Astrocyte (in vitro differentiated cells and primary cell): ENCODE results near the gene KIAA0040. TPM values are rescaled to one million over a fixed set of nuclear protein-coding genes. Genes with fewer than 3 reads are reported as not detected.

Source experiments
- DNase-seq: peaks from one replicate; pipeline ENCODE4 v3.0.0-alpha.2; 2010; ENCODE audit warnings: low read depth
- FAIRE-seq: peaks from 2 replicates; lab custom pipeline; 2011; peaks lifted over from hg19 to GRCh38; lab: Jason Lieb, UNC
- H2AFZ ChIP-seq: 2 replicates; pipeline ENCODE4 v1.6.0; 2012; ENCODE audit warnings: low read depth, low read length, inconsistent platforms
- H3K27ac ChIP-seq: 2 replicates; pipeline ENCODE4 v1.5.1; 2011; ENCODE audit warnings: low read depth, low read length, inconsistent platforms
- H3K27me3 ChIP-seq: 2 replicates; pipeline ENCODE4 v1.6.0; 2011; ENCODE audit warnings: low read length, inconsistent platforms; ENCODE audit not compliant: insufficient read depth
- H3K36me3 ChIP-seq: 2 replicates; pipeline ENCODE4 v1.5.1; 2011; ENCODE audit warnings: low read length, inconsistent platforms; ENCODE audit not compliant: insufficient read depth
- H3K4me1 ChIP-seq: 2 replicates; pipeline ENCODE4 v1.5.1; 2011; ENCODE audit warnings: low read length, inconsistent platforms; ENCODE audit not compliant: insufficient read depth
- H3K4me2 ChIP-seq: 2 replicates; pipeline ENCODE4 v1.6.0; 2012; ENCODE audit warnings: low read length, inconsistent platforms
- H3K4me3 ChIP-seq: 2 replicates; pipeline ENCODE4 v1.5.1; 2011; ENCODE audit warnings: low read depth, mild to moderate bottlenecking, low read length, inconsistent platforms; ENCODE audit not compliant: insufficient read depth
- H3K79me2 ChIP-seq: 2 replicates; pipeline ENCODE4 v1.6.0; 2012; ENCODE audit warnings: mild to moderate bottlenecking, low read length, inconsistent platforms; ENCODE audit not compliant: insufficient read depth
- H3K9ac ChIP-seq: 2 replicates; pipeline ENCODE4 v1.6.0; 2012; ENCODE audit warnings: mild to moderate bottlenecking, low read length, inconsistent platforms
- H3K9me3 ChIP-seq: 2 replicates; pipeline ENCODE4 v1.5.1; 2012; ENCODE audit warnings: low read depth, mild to moderate bottlenecking, low read length, inconsistent platforms; ENCODE audit not compliant: insufficient read depth
- H4K20me1 ChIP-seq: 2 replicates; pipeline ENCODE4 v1.6.0; 2012; ENCODE audit warnings: low read length, inconsistent platforms; ENCODE audit not compliant: insufficient read depth
- H3K27ac Mint-ChIP-seq: one replicate; pipeline ENCODE4 v1.8.0; 2021; ENCODE audit warnings: mild to moderate bottlenecking, mixed read lengths; ENCODE audit not compliant: unreplicated experiment
- H3K27me3 Mint-ChIP-seq: one replicate; pipeline ENCODE4 v1.8.0; 2021; ENCODE audit warnings: low read depth, mixed read lengths; ENCODE audit not compliant: unreplicated experiment
- H3K36me3 Mint-ChIP-seq: one replicate; pipeline ENCODE4 v1.8.0; 2021; ENCODE audit warnings: low read depth, mixed read lengths; ENCODE audit not compliant: unreplicated experiment
- H3K4me1 Mint-ChIP-seq: one replicate; pipeline ENCODE4 v1.8.0; 2021; ENCODE audit warnings: low read depth, mixed read lengths; ENCODE audit not compliant: unreplicated experiment
- H3K4me3 Mint-ChIP-seq: one replicate; pipeline ENCODE4 v1.8.0; 2021; ENCODE audit warnings: mild to moderate bottlenecking, moderate library complexity, mixed read lengths; ENCODE audit not compliant: unreplicated experiment
- H3K9me3 Mint-ChIP-seq: one replicate; pipeline ENCODE4 v1.8.0; 2021; ENCODE audit warnings: mild to moderate bottlenecking, mixed read lengths; ENCODE audit not compliant: unreplicated experiment
- CTCF ChIP-seq: IDR thresholded peaks from 2 replicates; pipeline ENCODE4 v1.5.1; 2011; ENCODE audit warnings: low read depth, mild to moderate bottlenecking, inconsistent platforms, low read length, moderate library complexity; ENCODE audit not compliant: insufficient read depth
- EZH2 ChIP-seq: IDR thresholded peaks from 2 replicates; pipeline ENCODE4 v1.6.1; 2012; ENCODE audit warnings: mild to moderate bottlenecking, low read length, inconsistent platforms; ENCODE audit not compliant: insufficient read depth
- total RNA-seq: library from RNA; stranded (reverse); gene quantifications from 2 replicates; pipeline ENCODE4 v1.2.1, GENCODE V29; 2021

KIAA0040 gene
- total RNA-seq, 1 donor from 2014 or later = 5.0 TPM

- Histone ChIP-seq H2AFZ (no peak overlapping the region), H3K4me1 (no peaks in the 10 kb centered on the region), H3K9me3 (no peaks in the 10 kb centered on the region), H4K20me1 (no peaks in the 10 kb centered on the region), H3K27ac (no peak overlapping the region), H3K9ac (no peak overlapping the region), H3K27me3 (peaks cover 3% of the 10 kb centered on the region), H3K36me3 (no peaks in the 10 kb centered on the region), H3K4me3 (no peak overlapping the region), H3K4me2 (no peak overlapping the region), H3K79me2 (no peaks in the 10 kb centered on the region)
- peaks cover 7% of the 10 kb centered on the region for H3K27me3 Mint-ChIP-seq
- no peak for DNase-seq
- H3K4me3 Mint-ChIP-seq = no peak overlapping the region
- no peaks in the 10 kb centered on the region for H3K4me1 Mint-ChIP-seq
- TF ChIP-seq EZH2 = no peak
- TF ChIP-seq CTCF = no peak
- H3K27ac Mint-ChIP-seq = no peak overlapping the region
- no peaks in the 10 kb centered on the region for H3K9me3 Mint-ChIP-seq
- no peak for FAIRE-seq
- H3K36me3 Mint-ChIP-seq = peaks cover 4% of the 10 kb centered on the region
Observed at GRCh38 chr1:175182201-175182746, 10.3 kb downstream of the KIAA0040 start.

GRCh38 chr1:175179837-175180590 lies 12.6 kb downstream of the KIAA0040 start:
- FAIRE-seq (no peak), DNase-seq (no peak)
- Mint-ChIP-seq H3K9me3 (no peaks in the 10 kb centered on the region), H3K4me1 (no peaks in the 10 kb centered on the region), H3K4me3 (no peak overlapping the region), H3K36me3 (peaks cover 1% of the 10 kb centered on the region), H3K27ac (no peak overlapping the region), H3K27me3 (peaks cover 4% of the 10 kb centered on the region)
- Histone ChIP-seq H4K20me1 (no peaks in the 10 kb centered on the region), H3K27me3 (no peaks in the 10 kb centered on the region), H3K4me1 (no peaks in the 10 kb centered on the region), H2AFZ (no peak overlapping the region), H3K4me2 (no peak overlapping the region), H3K27ac (no peak overlapping the region), H3K4me3 (no peak overlapping the region), H3K9ac (no peak overlapping the region), H3K9me3 (no peaks in the 10 kb centered on the region), H3K36me3 (no peaks in the 10 kb centered on the region), H3K79me2 (no peaks in the 10 kb centered on the region)
- TF ChIP-seq CTCF = no peak
- TF ChIP-seq EZH2 = no peak

GRCh38 chr1:175178456-175178855 lies 14.1 kb downstream of the KIAA0040 start:
- no peak overlapping the region for H3K27ac ChIP-seq
- no peak overlapping the region for H3K4me3 ChIP-seq
- H3K4me1 ChIP-seq = no peaks in the 10 kb centered on the region
- no peak overlapping the region for H3K27ac Mint-ChIP-seq
- DNase-seq = no peak
- no peak overlapping the region for H3K9ac ChIP-seq
- H3K4me1 Mint-ChIP-seq = no peaks in the 10 kb centered on the region
- H3K4me2 ChIP-seq = no peak overlapping the region
- H3K9me3 ChIP-seq = no peaks in the 10 kb centered on the region
- no peaks in the 10 kb centered on the region for H3K9me3 Mint-ChIP-seq
- no peaks in the 10 kb centered on the region for H4K20me1 ChIP-seq
- H3K36me3 Mint-ChIP-seq = peaks cover 1% of the 10 kb centered on the region
- no peaks in the 10 kb centered on the region for H3K27me3 ChIP-seq
- H3K4me3 Mint-ChIP-seq = no peak overlapping the region
- H3K27me3 Mint-ChIP-seq = peaks cover 4% of the 10 kb centered on the region
- no peak overlapping the region for H2AFZ ChIP-seq
- no peak for FAIRE-seq
- no peaks in the 10 kb centered on the region for H3K36me3 ChIP-seq
- TF ChIP-seq CTCF (no peak), EZH2 (no peak)
- H3K79me2 ChIP-seq = no peaks in the 10 kb centered on the region
